ENCODE data around the gene BRSK2.
"Not testable (repeated sequence)": the region's sequence is repeated elsewhere in the genome, so short reads cannot be mapped to it uniquely, and the experiment has no call there.

Gene BRSK2

GRCh38 chr11:1354125-1354938, 35.4 kb upstream of the BRSK2 start:
- no peak for DNase-seq

- no peak for DNase-seq
These were observed 33.7 kb upstream of the BRSK2 start for GRCh38 chr11:1356007-1356435.

- DNase-seq = no peak
These were observed 33.2 kb upstream of the BRSK2 start for GRCh38 chr11:1356478-1356960.

GRCh38 chr11:1358286-1358685, 31.4 kb upstream of the BRSK2 start:
- DNase-seq = no peak

GRCh38 chr11:1358931-1359330, 30.8 kb upstream of the BRSK2 start:
- not testable (repeated sequence) for DNase-seq

GRCh38 chr11:1359556-1359955, 30.2 kb upstream of the BRSK2 start:
- no peak for DNase-seq

GRCh38 chr11:1360181-1360834, 29.4 kb upstream of the BRSK2 start:
- DNase-seq = no peak

GRCh38 chr11:1360835-1361357, 28.8 kb upstream of the BRSK2 start:
- no peak for DNase-seq

- DNase-seq = no peak
These were observed 27.9 kb upstream of the BRSK2 start for GRCh38 chr11:1361882-1362281.

GRCh38 chr11:1367721-1368120, 22.0 kb upstream of the BRSK2 start:
- no peak for DNase-seq

- DNase-seq = no peak
These were observed 21.5 kb upstream of the BRSK2 start for GRCh38 chr11:1368216-1368615.

GRCh38 chr11:1368966-1369365, 20.8 kb upstream of the BRSK2 start:
- DNase-seq = no peak

GRCh38 chr11:1369371-1370005, 20.2 kb upstream of the BRSK2 start:
- no peak for DNase-seq

- DNase-seq = no peak
These were observed 19.3 kb upstream of the BRSK2 start for GRCh38 chr11:1370186-1371025.

- no peak for DNase-seq
These were observed 18.8 kb upstream of the BRSK2 start for GRCh38 chr11:1371026-1371325.

- DNase-seq = no peak
These were observed 18.4 kb upstream of the BRSK2 start for GRCh38 chr11:1371377-1371776.

- no peak for DNase-seq
These were observed 17.8 kb upstream of the BRSK2 start for GRCh38 chr11:1371836-1372465.

GRCh38 chr11:1372660-1373059, 17.1 kb upstream of the BRSK2 start:
- DNase-seq = no peak

- DNase-seq = no peak
These were observed 16.1 kb upstream of the BRSK2 start for GRCh38 chr11:1373536-1374214.

GRCh38 chr11:1375161-1375954, 14.4 kb upstream of the BRSK2 start:
- no peak for DNase-seq

GRCh38 chr11:1375955-1376258, 13.8 kb upstream of the BRSK2 start:
- DNase-seq = no peak

All from activated CD4-positive, alpha-beta T cell treated with anti-CD3 and anti-CD28 coated beads for 4 hours (primary cell).